ENCODE results near the gene WDFY4. TPM values are rescaled to one million over a fixed set of nuclear protein-coding genes. Genes with fewer than 3 reads are reported as not detected.

The WDFY4 gene
- total and polyA plus RNA-seq, 2 experiments from 2014 or later = 0.14 TPM; not detected in 1

DNA sequence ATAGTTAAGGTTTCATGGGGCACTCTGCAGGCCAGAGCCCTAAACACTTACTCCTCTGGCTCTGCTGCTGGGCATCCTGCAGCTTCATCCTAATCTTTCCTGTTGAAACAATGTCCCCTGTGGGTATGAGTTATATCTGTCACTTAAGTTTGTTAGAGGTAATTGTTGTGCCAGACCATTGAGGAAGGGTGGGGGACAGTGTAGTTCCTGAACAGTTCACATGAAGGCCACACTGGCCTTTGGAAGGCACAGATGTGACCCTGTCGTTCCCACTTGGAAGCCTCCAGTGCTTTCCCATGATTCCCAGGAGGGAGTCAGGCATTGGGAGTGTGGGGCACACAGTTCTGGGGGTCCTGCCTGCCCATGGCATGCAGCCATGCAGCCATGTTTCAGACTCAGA is 65.3 kb downstream of the WDFY4 start:
- Histone ChIP-seq H4K20me1 (replicated peaks; ENCODE audit: insufficient read depth) (no peaks in the 10 kb centered on the region), H3K27ac (ENCODE audit: low read depth) (no peak overlapping the region), H3K9me2 (ENCODE audit: insufficient read depth) (no peaks in the 10 kb centered on the region), H3K4me1 (ENCODE audit: insufficient read depth) (no peaks in the 10 kb centered on the region), H3K4me3 (no peak overlapping the region), H3K36me3 (ENCODE audit: insufficient read depth) (no peaks in the 10 kb centered on the region), H3K79me2 (replicated peaks; ENCODE audit: insufficient read depth) (no peaks in the 10 kb centered on the region), H2AFZ (no peak overlapping the region), H3F3A (replicated peaks; ENCODE audit: low read depth) (no peaks in the 10 kb centered on the region), H3K4me2 (no peak overlapping the region), H3K27me3 (ENCODE audit: insufficient read depth) (no peaks in the 10 kb centered on the region)
- Mint-ChIP-seq H3K27ac (no peak overlapping the region), H3K9me3 (no peaks in the 10 kb centered on the region), H3K4me1 (peaks cover 9% of the 10 kb centered on the region), H3K4me3 (no peak overlapping the region), H3K36me3 (ENCODE audit: low read depth) (no peaks in the 10 kb centered on the region), H3K27me3 (ENCODE audit: insufficient read depth, low read depth, poor library complexity) (peaks cover 2% of the 10 kb centered on the region)
- no peak for TF ChIP-seq ZNF331 (CRISPR knock-in tag; IDR thresholded peaks at IDR 0.05; ENCODE audit: low read depth)
- no peak for TF ChIP-seq CREB1 (CRISPR knock-in tag; IDR thresholded peaks at IDR 0.05; ENCODE audit: low read depth)
- TF ChIP-seq, protein P1, sequence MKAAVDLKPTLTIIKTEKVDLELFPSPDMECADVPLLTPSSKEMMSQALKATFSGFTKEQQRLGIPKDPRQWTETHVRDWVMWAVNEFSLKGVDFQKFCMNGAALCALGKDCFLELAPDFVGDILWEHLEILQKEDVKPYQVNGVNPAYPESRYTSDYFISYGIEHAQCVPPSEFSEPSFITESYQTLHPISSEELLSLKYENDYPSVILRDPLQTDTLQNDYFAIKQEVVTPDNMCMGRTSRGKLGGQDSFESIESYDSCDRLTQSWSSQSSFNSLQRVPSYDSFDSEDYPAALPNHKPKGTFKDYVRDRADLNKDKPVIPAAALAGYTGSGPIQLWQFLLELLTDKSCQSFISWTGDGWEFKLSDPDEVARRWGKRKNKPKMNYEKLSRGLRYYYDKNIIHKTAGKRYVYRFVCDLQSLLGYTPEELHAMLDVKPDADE (IDR thresholded peaks at IDR 0.05) = no peak
- TF ChIP-seq, protein P2, sequence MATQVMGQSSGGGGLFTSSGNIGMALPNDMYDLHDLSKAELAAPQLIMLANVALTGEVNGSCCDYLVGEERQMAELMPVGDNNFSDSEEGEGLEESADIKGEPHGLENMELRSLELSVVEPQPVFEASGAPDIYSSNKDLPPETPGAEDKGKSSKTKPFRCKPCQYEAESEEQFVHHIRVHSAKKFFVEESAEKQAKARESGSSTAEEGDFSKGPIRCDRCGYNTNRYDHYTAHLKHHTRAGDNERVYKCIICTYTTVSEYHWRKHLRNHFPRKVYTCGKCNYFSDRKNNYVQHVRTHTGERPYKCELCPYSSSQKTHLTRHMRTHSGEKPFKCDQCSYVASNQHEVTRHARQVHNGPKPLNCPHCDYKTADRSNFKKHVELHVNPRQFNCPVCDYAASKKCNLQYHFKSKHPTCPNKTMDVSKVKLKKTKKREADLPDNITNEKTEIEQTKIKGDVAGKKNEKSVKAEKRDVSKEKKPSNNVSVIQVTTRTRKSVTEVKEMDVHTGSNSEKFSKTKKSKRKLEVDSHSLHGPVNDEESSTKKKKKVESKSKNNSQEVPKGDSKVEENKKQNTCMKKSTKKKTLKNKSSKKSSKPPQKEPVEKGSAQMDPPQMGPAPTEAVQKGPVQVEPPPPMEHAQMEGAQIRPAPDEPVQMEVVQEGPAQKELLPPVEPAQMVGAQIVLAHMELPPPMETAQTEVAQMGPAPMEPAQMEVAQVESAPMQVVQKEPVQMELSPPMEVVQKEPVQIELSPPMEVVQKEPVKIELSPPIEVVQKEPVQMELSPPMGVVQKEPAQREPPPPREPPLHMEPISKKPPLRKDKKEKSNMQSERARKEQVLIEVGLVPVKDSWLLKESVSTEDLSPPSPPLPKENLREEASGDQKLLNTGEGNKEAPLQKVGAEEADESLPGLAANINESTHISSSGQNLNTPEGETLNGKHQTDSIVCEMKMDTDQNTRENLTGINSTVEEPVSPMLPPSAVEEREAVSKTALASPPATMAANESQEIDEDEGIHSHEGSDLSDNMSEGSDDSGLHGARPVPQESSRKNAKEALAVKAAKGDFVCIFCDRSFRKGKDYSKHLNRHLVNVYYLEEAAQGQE (IDR thresholded peaks at IDR 0.05; ENCODE audit: unreplicated experiment) = no peak
- TF ChIP-seq, protein P3, sequence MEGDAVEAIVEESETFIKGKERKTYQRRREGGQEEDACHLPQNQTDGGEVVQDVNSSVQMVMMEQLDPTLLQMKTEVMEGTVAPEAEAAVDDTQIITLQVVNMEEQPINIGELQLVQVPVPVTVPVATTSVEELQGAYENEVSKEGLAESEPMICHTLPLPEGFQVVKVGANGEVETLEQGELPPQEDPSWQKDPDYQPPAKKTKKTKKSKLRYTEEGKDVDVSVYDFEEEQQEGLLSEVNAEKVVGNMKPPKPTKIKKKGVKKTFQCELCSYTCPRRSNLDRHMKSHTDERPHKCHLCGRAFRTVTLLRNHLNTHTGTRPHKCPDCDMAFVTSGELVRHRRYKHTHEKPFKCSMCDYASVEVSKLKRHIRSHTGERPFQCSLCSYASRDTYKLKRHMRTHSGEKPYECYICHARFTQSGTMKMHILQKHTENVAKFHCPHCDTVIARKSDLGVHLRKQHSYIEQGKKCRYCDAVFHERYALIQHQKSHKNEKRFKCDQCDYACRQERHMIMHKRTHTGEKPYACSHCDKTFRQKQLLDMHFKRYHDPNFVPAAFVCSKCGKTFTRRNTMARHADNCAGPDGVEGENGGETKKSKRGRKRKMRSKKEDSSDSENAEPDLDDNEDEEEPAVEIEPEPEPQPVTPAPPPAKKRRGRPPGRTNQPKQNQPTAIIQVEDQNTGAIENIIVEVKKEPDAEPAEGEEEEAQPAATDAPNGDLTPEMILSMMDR (conservative IDR thresholded peaks at IDR 0.05; ENCODE audit: low read depth in 2 of 2) = no peak
- TF ChIP-seq, protein P4, sequence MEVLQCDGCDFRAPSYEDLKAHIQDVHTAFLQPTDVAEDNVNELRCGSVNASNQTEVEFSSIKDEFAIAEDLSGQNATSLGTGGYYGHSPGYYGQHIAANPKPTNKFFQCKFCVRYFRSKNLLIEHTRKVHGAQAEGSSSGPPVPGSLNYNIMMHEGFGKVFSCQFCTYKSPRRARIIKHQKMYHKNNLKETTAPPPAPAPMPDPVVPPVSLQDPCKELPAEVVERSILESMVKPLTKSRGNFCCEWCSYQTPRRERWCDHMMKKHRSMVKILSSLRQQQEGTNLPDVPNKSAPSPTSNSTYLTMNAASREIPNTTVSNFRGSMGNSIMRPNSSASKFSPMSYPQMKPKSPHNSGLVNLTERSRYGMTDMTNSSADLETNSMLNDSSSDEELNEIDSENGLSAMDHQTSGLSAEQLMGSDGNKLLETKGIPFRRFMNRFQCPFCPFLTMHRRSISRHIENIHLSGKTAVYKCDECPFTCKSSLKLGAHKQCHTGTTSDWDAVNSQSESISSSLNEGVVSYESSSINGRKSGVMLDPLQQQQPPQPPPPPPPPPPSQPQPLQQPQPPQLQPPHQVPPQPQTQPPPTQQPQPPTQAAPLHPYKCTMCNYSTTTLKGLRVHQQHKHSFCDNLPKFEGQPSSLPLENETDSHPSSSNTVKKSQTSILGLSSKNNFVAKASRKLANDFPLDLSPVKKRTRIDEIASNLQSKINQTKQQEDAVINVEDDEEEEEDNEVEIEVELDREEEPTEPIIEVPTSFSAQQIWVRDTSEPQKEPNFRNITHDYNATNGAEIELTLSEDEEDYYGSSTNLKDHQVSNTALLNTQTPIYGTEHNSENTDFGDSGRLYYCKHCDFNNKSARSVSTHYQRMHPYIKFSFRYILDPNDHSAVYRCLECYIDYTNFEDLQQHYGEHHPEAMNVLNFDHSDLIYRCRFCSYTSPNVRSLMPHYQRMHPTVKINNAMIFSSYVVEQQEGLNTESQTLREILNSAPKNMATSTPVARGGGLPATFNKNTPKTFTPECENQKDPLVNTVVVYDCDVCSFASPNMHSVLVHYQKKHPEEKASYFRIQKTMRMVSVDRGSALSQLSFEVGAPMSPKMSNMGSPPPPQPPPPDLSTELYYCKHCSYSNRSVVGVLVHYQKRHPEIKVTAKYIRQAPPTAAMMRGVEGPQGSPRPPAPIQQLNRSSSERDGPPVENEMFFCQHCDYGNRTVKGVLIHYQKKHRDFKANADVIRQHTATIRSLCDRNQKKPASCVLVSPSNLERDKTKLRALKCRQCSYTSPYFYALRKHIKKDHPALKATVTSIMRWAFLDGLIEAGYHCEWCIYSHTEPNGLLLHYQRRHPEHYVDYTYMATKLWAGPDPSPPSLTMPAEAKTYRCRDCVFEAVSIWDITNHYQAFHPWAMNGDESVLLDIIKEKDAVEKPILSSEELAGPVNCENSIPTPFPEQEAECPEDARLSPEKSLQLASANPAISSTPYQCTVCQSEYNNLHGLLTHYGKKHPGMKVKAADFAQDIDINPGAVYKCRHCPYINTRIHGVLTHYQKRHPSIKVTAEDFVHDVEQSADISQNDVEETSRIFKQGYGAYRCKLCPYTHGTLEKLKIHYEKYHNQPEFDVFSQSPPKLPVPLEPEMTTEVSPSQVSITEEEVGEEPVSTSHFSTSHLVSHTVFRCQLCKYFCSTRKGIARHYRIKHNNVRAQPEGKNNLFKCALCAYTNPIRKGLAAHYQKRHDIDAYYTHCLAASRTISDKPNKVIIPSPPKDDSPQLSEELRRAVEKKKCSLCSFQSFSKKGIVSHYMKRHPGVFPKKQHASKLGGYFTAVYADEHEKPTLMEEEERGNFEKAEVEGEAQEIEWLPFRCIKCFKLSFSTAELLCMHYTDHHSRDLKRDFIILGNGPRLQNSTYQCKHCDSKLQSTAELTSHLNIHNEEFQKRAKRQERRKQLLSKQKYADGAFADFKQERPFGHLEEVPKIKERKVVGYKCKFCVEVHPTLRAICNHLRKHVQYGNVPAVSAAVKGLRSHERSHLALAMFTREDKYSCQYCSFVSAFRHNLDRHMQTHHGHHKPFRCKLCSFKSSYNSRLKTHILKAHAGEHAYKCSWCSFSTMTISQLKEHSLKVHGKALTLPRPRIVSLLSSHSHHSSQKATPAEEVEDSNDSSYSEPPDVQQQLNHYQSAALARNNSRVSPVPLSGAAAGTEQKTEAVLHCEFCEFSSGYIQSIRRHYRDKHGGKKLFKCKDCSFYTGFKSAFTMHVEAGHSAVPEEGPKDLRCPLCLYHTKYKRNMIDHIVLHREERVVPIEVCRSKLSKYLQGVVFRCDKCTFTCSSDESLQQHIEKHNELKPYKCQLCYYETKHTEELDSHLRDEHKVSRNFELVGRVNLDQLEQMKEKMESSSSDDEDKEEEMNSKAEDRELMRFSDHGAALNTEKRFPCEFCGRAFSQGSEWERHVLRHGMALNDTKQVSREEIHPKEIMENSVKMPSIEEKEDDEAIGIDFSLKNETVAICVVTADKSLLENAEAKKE (CRISPR knock-in tag; IDR thresholded peaks at IDR 0.05) = no peak
- TF ChIP-seq STAT1 (IDR thresholded peaks at IDR 0.05; ENCODE audit: unreplicated experiment) = no peak
- no peak for TF ChIP-seq ZNF114 (CRISPR knock-in tag; IDR thresholded peaks at IDR 0.05)
- TF ChIP-seq EZH2 (IDR thresholded peaks at IDR 0.05; ENCODE audit: low read depth, unreplicated experiment) = no peak
- no peak for TF ChIP-seq JUNB (IDR thresholded peaks at IDR 0.05; ENCODE audit: unreplicated experiment)
- TF ChIP-seq EZH2phosphoT487 (IDR thresholded peaks at IDR 0.05; ENCODE audit: unreplicated experiment) = no peak
- TF ChIP-seq POLR2AphosphoS5 (IDR thresholded peaks at IDR 0.05; ENCODE audit: low read depth) = no peak
- TF ChIP-seq NANOG (IDR thresholded peaks at IDR 0.05; ENCODE audit: borderline replicate concordance) = no peak
- DNase-seq (ENCODE audit: low spot score) (no peak), ATAC-seq (no peak)
